NCI-H1092 treated with DMSO at 0.1 percent for 48 hours (cell line): ENCODE results near the gene WWTR1.
A peak's percentile ranks its signal among the peaks of the same experiment; 100 is the strongest.

Experiments used
- DNase-seq: peaks from one replicate; lab custom pipeline; 2025; lab: John Stamatoyannopoulos, UW

Gene WWTR1

DNA sequence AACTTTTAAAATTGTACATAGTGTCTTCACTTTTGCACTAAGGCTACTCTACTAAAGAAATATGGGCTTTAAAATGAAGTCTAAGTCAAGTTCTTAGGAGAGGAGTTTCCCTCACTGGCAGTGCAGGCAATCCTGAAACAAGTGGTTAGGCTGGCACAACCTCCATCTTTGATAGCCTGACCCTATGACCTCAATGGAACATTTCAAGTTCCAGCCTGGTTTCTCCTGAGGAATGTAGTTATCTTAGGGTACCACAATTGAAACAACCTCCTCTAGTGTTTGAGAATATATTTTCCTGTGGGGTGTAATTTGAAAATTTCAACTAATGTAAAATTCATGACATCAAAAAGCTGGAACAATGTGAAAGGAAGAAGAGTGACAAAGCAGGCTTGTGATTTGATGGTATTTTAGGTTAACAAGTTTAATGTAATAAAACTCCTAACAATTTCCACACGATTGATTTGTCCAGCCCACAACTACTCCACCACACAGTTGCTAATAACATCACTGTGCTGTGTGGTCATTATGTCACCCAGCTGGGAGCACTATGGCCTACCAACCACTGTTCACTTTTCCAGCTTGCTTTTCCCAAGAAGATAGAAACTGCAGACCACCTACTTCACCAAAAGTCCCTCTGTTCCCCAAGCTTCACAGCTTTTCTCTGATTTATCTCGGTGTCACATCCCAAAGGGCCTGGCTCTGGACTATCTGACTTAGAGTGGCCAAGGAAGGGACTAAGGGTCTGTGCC is 1.8 kb downstream of the WWTR1 start:
- no peak for DNase-seq

DNA sequence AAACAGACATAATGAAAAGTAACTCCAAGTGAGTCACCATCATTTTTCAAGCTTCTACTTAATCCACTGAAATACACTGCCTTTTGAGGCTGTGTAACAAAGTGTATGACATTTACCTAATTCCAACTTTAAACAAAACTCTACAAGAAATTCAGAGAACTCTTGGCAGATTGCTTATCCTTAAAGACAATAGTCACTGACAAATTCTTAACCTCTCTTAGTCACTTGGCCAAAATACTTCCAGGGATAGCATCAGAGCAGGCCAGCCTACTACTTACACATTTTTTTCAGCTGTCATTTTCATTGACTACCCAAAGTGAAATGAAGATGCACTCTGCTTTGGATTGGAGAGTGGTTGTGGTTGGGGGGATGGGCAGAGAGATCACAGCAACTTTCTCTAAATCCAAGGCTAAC is 3.6 kb downstream of the WWTR1 start:
- no peak for DNase-seq

DNA sequence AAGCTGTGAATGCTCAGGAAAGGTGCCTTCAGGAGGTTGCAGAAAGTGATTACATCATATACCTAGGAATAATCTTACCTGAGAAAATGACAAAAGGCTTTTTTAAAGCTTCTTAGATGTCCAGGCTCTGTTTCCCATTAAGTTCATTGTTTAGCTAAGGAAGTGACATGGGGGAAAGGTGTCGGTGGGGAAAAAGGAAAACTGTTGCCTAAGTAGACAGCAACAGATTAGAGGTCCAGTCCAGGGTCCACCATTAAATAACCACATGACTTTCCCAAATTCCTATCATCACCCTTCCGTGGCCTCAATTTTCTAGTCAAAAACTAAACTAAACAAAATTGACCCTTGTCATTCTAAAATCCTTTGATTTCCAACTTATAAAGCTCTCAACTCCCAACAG is 4.3 kb downstream of the WWTR1 start:
- DNase-seq = no peak

DNA sequence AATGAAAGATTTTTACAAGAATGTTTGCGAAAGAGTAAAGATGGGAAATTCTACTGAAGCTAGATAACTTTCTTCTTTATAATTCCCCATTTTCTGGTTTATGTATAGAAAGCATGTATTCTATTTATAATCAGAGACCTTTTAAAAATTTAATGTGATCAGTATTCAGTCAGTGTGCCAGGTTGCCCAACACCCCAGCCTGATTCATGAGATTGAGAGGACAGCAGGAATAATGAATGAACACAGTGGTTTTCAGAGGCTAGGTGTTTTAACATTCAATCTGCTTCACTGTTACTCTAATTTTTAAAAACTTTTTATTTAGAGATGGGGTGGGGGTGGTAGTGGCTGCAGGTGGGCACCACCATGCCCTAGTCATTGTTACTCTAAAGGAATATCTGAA is 4.7 kb downstream of the WWTR1 start:
- no peak for DNase-seq

DNA sequence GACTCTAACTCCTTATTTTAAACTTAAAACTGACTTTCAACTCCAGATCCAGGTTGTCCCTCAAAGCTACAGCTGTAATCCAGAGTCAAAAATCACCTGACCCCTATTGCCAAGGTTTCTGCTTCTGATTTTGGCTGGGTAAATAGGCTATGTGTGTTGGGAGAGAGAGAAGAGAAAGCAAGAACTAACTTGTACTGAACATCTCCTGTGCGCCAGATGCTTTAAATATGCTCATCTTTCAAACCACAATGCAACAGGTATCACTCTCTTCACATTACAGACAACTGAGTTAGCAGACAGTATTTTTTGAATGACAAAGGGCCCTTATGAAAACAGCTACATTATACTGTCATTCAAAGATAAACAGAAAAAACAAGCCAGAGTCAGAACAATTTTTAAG is 7.0 kb downstream of the WWTR1 start:
- no peak for DNase-seq

DNA sequence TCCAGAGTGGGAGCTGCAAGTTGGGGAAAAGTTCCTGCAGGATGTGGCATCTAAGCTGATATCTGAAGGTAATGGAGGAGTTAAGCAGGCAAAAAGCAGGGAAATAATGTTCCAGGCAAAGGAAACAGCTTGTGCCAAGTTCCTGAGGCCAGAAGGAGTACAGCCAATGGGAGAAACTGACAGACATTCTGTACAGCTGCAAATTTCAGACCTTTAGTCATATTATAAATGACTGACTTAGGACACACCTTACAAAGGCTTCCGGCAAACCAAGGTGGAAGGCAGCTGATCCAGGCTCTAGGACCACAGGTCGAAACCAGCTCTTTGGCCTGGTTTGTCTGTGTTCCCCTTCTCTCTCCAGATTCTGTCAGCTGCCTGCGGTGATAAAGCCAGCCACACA is 9.3 kb downstream of the WWTR1 start:
- no peak for DNase-seq

DNA sequence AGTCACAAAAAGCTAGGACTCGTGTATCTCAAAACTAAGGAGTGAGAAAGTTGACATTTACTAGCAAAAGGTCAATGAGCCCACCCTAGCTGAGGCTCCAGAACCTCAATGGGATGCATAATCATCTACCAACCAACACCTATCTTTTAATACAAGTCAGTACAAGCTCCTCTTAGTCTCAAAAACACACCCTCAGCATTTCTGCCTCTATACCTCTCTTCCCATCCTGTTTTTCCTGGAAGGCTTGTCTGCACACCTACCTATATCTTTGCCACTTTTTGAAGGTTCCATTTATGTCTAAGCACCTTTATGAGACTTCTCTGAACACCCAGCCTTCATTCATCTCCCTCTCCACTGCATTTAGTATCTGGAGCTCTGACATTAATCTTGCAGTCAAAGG is 10.0 kb downstream of the WWTR1 start:
- no peak for DNase-seq

DNA sequence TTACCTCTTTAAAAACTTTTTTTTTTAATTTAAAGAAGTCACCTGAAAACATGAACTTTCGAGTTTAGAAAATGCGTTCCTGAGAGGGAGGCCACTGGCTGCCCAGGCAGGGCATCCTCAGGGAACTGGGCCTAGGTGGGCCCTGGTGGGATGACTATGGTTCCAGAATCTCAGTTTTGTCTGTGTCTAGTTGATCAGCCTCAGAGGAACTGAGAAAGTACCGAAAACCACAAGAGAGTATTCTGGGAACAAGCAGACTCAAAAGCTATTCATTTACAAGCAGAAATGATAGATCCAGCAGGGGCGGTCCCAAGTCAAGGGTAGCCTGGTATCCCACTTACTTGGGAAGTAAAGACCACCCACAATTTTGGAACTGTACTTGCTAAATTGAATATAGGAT is 10.5 kb downstream of the WWTR1 start:
- no peak for DNase-seq

DNA sequence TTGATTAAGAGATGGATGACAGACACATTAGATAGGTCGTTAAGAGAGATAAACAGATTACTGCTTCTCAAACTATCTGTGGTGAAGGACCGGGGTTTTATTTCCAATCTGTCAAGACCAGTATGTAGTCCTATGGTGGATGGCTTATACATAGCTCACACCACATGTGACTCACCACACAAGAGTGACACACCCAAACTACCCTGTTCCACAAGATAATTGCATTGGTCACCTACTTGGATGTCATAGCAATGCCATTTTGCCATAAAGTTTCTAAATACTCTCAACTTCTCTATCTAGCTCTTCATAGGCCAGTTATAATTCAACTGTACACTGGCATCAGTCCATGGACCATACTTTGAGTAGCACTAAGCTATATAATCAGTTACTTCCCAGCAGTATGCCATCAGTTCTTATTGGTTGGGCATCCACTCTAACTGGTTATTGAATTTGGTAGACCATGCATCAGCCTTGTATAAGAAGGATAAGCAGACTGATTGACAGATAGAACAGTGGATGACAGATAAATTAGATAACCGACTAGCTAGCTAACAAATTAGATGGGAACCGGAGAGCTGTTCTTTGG is 11.6 kb downstream of the WWTR1 start:
- DNase-seq = no peak

DNA sequence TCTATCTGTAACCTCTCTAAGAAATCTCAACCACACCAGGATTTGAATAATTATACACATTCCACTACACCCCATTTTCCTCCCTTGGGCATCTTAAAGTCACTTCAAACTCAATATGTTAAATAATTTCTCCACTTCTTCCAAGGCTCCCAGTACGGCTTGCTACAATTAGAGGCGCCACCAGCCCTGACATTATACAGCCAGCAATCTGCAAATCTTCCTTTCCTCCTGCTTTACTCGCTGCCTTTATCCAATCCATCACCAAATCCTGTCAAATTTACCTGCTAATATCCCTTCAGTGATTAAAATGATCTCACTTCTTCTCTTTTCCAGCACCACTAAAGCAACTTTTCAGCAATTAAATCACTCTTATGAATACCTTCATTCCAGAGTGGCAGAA is 13.9 kb downstream of the WWTR1 start:
- DNase-seq = no peak

DNA sequence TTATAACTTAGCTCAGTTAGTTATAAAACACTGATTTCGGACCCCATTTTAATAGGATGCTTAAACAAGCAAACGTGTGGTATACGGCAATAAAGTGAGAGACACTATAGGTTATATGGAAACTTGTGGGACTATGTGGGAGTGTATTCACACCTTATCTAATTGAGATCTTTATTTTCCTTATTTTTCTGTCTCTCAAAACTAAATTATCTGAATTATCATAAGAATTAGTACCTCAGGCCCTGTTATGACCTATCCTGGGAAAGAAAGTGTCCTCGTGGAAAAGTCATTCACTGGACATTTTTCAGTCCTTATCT is 14.4 kb downstream of the WWTR1 start:
- no peak for DNase-seq

DNA sequence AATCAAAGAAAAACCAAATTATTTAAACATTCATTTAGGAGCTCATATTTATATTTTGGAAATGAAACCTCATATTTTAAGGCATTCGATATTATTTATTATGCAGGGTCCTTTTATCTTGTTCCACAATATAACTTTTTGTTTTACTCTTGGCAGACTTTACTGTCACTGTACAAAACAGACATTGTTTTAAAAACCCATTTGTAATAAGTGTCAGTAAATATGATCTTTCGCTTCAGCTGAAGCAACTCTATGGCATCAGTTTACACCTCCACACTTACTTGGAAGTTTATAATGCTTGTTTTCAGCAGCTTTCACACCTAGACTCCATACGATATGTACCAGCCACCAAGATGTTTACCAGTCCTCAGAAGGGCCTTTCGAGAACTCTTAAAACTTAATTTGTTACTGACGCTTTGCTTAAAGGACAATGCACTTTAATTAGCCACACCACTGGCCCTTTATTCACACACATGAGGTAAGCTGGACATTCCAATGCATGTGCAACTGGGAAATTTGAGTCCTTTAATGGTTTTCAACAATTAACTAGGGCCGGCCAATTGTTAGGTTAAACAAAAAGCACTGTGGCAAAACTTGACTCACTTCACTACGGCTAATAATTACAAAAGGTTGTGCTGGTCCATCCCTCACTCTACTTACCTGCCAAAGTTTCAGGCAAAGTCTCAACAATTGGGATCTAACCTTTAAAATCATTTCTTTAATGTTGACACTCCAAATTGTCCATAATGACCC is 16.7 kb downstream of the WWTR1 start:
- no peak for DNase-seq

DNA sequence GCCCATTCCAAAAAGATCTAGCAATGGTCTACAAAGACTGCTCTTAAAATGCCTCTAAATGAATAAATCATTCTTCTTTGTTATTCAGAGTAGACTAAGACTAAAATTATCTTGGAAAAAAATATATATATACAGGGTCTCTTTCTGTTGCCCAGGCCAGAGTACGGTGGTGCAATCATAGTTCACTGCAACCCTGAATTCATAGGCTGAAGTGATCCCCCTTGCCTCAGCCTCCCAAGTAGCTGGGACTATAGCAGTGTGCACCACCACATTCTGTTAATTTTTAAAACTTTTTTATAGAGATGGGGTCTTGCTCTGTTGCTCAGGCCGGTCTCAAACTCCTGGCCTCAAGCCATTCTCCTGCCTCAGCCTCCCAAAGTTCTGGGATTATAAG is 18.7 kb downstream of the WWTR1 start:
- no peak for DNase-seq

DNA sequence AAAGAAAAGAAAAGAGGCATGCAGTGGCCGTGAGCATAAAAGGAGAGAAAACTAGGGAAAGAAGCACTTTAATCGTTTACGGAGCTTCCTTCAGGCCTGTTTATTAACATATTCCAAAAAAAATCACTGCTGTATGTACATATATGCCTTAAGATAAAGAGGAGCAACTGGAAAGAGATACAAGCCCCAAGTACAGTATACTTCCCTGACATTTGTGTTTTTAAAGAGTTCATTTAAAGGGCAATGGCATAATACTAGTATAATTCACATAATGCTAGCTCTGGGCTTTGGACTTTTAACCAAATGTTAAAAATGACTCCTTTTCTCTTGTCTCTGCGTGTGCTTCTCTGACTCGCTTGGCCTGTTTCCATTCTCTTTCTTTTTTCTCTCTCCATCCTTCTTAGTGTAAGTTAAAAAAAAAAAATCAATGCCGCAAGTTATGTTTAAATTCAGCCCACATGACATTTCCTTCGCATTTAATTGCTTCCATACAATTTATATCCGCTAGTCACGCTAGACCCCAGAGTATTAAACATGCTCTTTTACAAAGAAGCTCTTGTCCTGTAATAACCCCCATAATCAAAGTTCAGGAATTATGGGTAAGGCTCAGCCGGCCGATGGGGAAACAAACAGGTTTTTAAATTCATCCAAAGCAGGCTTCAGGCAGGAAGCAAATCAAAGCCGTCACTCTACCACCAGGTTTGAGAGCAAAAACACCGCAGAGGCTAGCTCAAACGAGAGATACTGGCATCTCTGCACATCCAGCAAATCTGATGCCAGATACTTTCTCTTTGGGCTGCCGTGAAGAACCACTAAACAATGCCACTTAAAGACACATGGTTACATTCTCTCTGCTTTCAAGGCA is 19.4 kb downstream of the WWTR1 start:
- DNase-seq = peak; percentile 46

DNA sequence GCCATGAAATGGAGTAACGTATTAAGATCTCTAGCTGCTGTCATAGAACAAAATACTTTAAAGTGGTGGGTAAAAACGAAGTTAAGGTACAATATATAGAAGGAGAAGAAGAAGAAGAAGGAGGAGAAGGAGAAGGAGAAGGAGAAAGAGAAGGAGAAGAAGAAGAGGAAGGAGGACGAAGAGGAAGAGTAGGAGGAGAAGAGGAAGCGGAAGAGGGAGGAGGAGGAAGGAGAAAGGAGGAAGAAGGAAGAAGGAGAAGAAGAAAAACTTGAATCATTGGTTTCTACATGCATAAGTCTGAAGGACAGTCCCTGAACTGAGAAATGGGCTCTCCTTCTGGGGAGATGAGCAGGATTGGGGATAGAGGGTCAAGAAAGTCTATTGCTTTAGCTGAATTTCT is 22.4 kb downstream of the WWTR1 start:
- no peak for DNase-seq

DNA sequence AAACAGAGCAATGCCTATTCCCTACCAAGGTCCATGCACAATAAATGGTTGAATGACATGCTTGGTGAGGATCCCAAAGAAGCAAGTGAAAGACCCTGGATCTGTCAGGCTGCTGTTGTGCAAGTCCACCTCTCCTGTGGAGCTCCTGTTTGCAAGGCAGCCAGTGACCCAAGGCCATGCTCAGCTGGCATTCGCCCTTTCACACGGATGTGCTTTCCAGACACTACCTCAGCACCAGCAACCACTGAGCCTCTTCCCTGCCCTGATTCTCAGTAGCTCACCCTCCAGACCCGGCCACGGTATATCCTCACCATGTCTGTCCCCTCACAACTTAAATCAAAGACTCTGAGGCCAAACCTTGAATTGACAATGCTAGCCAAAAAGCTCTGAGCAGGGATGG is 23.3 kb downstream of the WWTR1 start:
- DNase-seq = no peak

DNA sequence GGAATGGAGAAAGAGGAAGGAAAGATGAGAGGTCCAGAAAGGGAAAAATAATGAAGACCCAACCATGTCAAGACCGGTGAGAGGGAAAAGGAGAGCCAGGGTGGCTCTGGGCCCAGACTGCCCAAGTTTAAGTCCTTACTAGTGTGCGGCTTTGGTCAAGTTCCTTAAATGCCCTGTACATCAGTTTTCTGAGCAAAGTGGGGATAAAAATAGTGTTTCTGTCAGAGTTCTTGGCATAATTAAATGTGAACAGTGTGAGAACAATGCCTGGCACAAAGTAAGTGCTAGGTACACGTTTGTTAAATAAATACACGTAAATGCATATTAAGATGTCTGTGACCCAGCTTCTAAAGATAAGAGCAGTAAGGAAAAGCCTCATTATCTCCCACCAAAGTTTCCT is 23.8 kb downstream of the WWTR1 start:
- DNase-seq = no peak

DNA sequence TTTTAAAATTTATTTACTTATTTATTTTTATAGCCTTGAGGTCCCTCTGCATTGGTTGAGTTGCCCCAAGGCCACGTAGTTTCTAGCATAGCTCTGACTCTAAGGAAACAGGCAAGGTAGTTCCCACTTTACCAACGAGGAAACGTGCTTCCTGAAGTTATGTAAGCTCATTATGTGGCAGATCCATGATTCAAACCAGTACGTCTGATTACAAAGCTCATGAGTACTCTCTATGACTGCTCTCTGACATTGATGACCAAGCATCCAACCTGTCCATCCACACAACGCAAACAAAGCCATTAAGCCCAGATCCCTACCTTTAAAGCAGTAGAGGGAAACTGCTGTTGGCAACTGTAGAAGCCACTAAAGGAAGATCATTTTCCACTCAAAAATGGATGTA is 25.6 kb downstream of the WWTR1 start:
- no peak for DNase-seq

DNA sequence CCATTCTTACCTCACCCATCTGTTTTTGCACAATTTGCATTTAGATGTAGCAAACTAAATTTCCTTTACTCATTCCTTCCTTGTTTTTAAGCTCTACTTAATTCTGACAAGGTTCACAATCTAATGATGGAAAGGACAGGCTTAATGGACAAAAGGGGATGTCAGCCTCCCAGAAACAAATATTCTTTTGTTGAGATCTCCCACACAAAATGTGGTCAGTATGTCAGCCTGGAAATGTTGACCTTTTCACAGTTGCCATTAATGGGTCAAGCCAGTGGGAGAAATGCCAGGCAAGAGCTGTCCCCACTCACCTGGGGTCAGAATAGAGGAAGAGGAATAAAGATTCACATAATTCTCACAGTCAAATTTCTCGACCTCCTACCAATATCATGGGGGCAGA is 27.0 kb downstream of the WWTR1 start:
- no peak for DNase-seq

DNA sequence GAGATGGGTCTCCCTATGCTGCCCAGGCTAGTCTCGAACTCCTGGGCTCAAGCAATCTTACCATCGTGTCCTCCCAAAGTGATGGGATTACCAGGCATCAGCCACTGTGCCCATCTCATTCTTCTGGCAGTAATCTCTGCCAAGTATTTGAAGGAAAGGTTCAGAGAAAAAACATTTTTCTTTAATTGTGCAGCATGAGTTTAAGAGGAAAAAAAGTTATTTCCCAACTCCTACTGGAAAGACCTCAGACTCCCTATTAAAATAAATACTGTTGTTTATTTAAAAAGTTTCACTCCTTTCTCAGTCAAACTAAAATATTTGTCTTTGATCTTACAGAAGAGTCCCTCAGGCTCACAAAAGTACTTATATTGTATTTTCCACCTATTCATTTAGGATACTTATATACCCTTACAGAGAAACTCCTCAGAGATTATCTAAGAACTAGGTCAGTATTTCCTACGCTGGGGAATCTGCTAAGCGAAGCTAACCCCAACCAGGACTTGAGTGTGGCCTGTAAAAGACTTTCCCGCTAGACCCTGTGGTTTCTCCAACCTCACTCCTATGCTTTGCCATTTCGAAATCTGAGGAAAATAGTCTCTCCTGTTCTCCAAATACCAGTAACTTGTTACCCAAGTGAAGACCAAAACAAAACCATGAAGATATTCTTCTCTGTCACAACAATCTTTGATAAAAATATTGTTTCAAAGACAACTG is 28.7 kb downstream of the WWTR1 start:
- no peak for DNase-seq

DNA sequence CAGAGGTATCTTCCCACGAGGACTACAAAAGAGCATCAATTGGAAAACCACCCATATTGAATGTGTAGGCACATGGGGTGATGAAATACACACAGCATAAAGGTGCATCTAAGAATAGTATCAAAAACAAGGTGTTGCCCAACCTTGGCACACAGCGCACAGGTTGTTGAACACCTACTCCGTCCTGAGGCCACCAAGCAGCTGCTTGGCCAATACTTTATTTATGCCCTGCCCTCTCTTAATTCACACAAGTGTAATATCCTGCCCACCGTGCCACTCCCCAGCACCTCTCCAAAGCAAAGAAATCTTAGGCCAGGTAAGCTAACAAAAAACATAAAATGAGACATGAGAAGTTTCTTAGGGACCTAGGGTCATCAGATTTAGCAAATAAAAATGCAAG is 31.2 kb downstream of the WWTR1 start:
- no peak for DNase-seq

DNA sequence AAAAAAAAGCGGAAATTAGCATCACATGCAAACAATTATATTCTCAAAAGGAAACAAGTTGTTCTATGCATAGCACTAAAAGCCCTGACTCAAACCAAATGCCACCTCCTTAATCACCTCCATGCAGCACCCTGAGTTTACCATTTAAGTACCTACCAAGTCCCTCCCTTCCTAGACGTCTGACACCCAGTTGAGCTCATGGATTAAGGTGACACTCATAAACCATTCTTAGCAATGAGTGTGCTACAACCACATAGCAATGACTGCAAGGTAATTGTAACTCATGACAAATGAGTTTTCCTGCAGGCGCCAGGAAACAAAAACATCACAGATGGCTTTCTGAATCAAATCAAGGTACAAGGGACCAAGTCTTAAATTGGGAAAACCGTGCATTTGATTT is 32.0 kb downstream of the WWTR1 start:
- no peak for DNase-seq
